AG10803 (cell line): Measurements from ENCODE around the gene TMEM41B.
"Not testable (repeated sequence)": the region's sequence is repeated elsewhere in the genome, so short reads cannot be mapped to it uniquely, and the experiment has no call there.

ENCODE experiments used
- DNase-seq: peaks from one replicate; pipeline ENCODE4 v3.0.0; 2010; ENCODE audit warnings: low read depth
- H3K4me3 ChIP-seq: 2 replicates; pipeline ENCODE4 v1.5.1; 2011; ENCODE audit warnings: mild to moderate bottlenecking, low read length, control low read depth
- TF ChIP-seq, protein P1 (sequence below): conservative IDR thresholded peaks from 2 replicates; pipeline ENCODE4 v1.5.1; 2011; ENCODE audit warnings: mild to moderate bottlenecking, low read length, control low read depth, inconsistent platforms

The TMEM41B gene

DNA sequence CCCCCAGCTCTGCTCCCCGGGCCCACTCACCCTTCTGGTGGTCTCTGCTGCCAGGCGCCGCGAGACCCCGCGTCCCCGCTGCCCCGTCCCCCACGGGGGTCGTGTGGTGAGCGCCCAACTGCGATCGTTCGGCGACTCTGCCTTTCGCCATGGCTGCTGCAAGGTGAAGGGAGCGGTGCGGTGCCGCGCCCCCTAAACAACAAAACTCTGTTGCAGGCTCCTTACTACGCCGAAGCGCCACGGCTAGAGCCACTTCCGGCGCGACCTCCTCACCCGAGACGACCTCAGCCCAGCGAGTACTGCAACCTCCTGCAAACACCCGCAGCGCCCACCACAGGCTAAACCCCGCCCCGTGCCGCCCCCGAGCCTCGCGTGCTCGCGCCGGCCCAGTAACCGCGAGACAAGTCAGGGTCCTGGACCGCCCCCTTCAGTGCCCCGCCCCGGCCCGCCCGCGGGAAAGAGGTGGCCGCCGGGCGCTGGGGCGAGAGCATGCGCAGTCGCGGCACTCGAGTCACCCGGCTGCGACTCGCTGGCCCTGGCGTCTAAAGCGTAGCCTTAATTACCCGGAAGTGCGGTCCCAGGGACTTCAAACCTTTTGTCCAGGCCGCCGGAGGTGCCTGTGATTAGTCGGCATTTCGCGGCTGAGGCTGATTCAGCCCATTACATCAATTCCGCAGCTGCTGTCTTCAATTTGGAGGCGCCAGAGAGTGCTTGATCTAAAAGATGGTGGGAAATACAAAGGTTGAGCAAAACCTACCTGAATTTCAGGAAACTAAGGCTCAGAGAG is at the start of gene TMEM41B:
Gene TMEM41B (minus strand): TSS at position 303 of the 787 bp plus-strand sequence. CDS start 152 bp downstream, at position 151.
- TF ChIP-seq, protein P1, sequence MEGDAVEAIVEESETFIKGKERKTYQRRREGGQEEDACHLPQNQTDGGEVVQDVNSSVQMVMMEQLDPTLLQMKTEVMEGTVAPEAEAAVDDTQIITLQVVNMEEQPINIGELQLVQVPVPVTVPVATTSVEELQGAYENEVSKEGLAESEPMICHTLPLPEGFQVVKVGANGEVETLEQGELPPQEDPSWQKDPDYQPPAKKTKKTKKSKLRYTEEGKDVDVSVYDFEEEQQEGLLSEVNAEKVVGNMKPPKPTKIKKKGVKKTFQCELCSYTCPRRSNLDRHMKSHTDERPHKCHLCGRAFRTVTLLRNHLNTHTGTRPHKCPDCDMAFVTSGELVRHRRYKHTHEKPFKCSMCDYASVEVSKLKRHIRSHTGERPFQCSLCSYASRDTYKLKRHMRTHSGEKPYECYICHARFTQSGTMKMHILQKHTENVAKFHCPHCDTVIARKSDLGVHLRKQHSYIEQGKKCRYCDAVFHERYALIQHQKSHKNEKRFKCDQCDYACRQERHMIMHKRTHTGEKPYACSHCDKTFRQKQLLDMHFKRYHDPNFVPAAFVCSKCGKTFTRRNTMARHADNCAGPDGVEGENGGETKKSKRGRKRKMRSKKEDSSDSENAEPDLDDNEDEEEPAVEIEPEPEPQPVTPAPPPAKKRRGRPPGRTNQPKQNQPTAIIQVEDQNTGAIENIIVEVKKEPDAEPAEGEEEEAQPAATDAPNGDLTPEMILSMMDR, result peak; percentile 33
- DNase-seq, result peak; percentile 99
- peak within 1 kb of the TSS; percentile 92 for H3K4me3 ChIP-seq

DNA sequence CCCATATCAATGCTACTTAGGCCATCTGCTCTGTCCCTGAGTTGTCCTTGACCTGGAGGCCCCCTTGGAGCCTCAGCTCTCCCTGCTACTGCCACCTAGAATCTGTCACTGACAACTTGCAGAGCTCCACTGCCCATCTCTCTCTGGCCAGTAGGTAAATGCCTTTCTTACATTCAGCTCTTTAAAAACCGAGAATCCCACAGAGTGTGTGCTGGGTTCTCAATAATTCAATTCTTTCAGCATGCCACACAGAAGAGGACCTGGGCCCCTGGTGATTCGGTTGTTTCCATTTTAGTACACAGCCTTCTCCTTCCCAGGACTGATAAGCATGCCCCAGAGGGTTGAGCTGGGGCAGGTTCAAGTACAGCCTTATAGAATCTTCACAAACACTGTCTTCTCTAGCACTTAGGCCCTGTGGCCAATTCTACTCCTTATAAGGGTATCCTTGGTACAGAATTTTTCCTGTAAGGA is 48.0 kb upstream of the TMEM41B start:
- H3K4me3 ChIP-seq, result no peak overlapping the region
- DNase-seq, result peak; percentile 25
- TF ChIP-seq, protein P1, result no peak

- not testable (repeated sequence) for H3K4me3 ChIP-seq, DNase-seq
Observed at GRCh38 chr11:9360862-9361622, 46.6 kb upstream of the TMEM41B start.

- H3K4me3 ChIP-seq, result no peak overlapping the region
- no peak for DNase-seq
- TF ChIP-seq, protein P1, result no peak
Observed at GRCh38 chr11:9357041-9357440, 42.6 kb upstream of the TMEM41B start.

DNA sequence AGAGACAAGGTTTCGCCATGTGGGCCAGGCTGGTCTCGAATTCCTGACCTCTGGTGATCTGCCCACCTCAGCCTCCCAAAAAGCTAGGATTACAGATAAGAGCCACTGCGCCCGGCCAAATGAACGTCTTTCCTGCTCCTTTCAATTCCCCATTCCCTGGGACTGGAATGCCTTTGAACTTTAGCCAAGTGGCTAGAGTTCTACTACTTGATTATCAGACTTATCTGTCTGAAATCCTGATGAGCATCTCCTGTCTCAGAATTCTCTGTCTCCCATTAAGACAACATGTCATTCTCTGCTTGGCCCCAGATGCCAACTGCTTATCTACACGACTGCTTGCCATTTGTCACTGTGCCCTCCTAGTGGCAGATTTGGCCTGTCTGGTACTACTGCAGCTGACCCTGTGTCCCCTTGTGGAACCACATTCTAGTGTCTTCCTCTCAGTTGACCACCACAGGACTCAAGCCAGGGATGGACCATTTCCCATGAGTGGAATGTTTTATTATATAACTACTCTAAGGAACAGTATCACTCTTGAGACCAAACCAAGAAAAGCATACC is 37.0 kb upstream of the TMEM41B start:
- TF ChIP-seq, protein P1, result no peak
- H3K4me3 ChIP-seq, result no peak overlapping the region
- no peak for DNase-seq

GRCh38 chr11:9347779-9348178 is 33.4 kb upstream of the TMEM41B start:
- not testable (repeated sequence) for H3K4me3 ChIP-seq

DNA sequence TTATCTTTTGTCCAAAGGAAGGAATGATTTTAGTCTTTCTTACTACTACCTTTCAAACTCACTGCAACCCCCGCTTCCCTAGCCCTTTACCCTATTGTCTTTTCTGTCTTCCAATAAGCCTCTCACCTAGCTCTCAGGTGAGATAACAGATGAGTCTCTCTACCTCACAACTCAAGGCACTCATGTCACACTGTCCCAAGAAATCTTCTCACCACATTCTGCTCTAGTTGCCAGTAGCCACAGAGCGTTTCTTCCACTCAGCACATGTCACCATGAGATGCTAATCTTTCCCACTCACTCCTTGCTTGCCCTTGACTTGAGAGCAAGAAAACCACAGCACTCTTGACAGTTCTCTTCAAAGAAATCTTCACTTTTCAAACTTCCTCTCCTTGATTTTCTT is 32.7 kb upstream of the TMEM41B start:
- DNase-seq, result no peak
- TF ChIP-seq, protein P1, result no peak

More at GRCh38 chr11:9347779-9348178, 33.4 kb upstream of the TMEM41B start:
- DNase-seq, result not testable (repeated sequence)

More for the DNA sequence above, 32.7 kb upstream of the TMEM41B start:
- no peak overlapping the region for H3K4me3 ChIP-seq
